ENCODE data around the gene SLC25A47. TPM values are rescaled to one million over a fixed set of nuclear protein-coding genes. Genes with fewer than 3 reads are reported as not detected.

The SLC25A47 gene
- not detected in 2 replicates for total RNA-seq (2022)
- Bru-seq, nascent RNA = not detected
- percentile 9 among the genes with signal in this experiment for BruChase-seq, experiment 1, labeled RNA remaining after a 2-hour chase
- percentile 10 among the genes with signal in this experiment for BruChase-seq, experiment 2, labeled RNA remaining after a 6-hour chase
- long read RNA-seq = 0 reads

DNA sequence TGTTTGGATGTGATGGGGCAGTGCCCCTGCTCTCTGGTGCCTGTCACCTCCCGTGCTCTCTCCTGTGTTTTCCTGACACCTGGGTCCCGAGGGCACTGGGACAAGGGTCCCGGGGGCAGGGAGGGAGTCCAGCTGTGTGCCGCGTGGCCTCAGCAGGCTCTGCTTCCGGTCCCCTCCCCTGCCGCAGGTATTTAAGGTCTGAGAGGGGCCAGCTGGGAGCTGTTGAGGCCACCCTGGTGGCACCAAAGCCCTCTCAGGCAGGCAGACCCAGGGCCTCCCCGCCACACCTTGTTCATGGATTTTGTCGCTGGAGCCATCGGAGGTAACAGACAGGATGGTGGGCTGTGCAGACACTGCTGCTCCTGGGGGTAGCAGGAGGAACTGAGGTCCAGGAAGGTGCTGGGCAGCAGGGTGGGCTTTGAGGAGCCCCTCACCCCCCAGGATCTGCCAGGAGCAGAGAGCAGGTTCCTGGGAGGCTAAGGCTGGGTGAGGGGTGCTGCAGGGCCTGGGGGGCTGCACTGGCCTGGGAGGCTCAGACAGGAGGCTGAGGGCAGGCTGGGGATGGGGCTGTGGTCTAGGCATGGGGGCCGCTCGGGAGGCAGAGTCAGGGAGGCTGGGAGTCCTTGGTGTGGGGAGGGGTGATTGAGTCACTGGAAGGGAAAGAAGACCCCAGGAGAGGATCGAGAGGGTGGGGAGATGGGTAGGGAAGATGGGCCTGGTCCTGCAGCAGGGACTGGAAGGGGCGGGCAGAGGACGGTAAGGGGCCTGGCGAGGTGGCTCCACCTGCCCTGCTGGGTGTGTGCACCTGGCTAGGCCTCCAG is at the start of gene SLC25A47:
TSS of gene SLC25A47 (plus strand) at position 219 of the 821 bp plus-strand sequence. CDS start at position 295, 76 bp downstream.
- Mint-ChIP-seq H3K9me3 (ENCODE audit: unreplicated experiment) (no peaks in the 10 kb centered on the region), H3K4me1 (ENCODE audit: low read depth, unreplicated experiment) (peaks cover 11% of the 10 kb centered on the region), H3K27me3 (ENCODE audit: insufficient read depth, unreplicated experiment) (no peaks in the 10 kb centered on the region), H3K27ac (ENCODE audit: unreplicated experiment) (peak within 1 kb of the TSS; percentile 13), H3K4me3 (ENCODE audit: unreplicated experiment) (no peak within 1 kb of the TSS), H3K36me3 (ENCODE audit: insufficient read depth, unreplicated experiment) (no peaks in the 10 kb centered on the region)
- Histone ChIP-seq H3K4me3 (ENCODE audit: low read depth, low read length) (no peak within 1 kb of the TSS), H3K4me1 (peaks cover under 1% of the 10 kb centered on the region; the same call in 1 of the 2 replicates), H3K27me3 (replicated peaks; ENCODE audit: control insufficient read depth, insufficient read depth, low read length) (no peaks in the 10 kb centered on the region), H3K9me3 (no peaks in the 10 kb centered on the region), H3K36me3 (ENCODE audit: control insufficient read depth, insufficient read depth, low read length) (no peaks in the 10 kb centered on the region)
- DNase-seq = no peak
- ChIA-PET CTCF (no interaction called here), POLR2A (no interaction called here)
- TF ChIP-seq, protein P1, sequence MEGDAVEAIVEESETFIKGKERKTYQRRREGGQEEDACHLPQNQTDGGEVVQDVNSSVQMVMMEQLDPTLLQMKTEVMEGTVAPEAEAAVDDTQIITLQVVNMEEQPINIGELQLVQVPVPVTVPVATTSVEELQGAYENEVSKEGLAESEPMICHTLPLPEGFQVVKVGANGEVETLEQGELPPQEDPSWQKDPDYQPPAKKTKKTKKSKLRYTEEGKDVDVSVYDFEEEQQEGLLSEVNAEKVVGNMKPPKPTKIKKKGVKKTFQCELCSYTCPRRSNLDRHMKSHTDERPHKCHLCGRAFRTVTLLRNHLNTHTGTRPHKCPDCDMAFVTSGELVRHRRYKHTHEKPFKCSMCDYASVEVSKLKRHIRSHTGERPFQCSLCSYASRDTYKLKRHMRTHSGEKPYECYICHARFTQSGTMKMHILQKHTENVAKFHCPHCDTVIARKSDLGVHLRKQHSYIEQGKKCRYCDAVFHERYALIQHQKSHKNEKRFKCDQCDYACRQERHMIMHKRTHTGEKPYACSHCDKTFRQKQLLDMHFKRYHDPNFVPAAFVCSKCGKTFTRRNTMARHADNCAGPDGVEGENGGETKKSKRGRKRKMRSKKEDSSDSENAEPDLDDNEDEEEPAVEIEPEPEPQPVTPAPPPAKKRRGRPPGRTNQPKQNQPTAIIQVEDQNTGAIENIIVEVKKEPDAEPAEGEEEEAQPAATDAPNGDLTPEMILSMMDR (IDR thresholded peaks at IDR 0.05; ENCODE audit: insufficient read depth in 1 of 2, low read depth in 1 of 2, low read length in 1 of 2, severe bottlenecking in 1 of 2, unreplicated experiment in 1 of 2) = no peak
- BruUV-seq (replicated peaks) = no TSS peak
- intact Hi-C loops (cut with micrococcal nuclease; ENCODE audit: unreplicated experiment) = no loop called here

DNA sequence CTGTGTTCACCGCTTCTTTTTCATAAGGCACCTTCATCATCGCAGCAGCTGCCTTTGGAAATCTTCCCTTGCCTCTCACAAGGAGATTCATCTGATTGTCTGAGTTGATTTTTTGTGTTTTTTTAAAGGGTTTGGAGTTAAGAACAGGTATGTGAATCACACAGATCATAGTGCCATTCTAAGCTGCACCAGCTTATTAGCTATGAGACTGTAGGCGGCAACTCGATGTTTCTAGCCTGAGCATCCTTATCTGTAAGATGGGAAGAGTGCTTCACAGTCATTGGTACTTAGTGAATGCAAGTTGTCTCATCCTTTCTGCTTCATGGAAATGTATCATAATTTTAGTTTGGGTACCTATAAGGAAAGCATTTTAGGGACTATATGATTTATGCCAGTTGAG is 48.9 kb upstream of the SLC25A47 start:
- H3K9me3 Mint-ChIP-seq (ENCODE audit: unreplicated experiment) = no peaks in the 10 kb centered on the region
- peaks cover 7% of the 10 kb centered on the region for H3K4me1 ChIP-seq
- intact Hi-C loops (cut with micrococcal nuclease; ENCODE audit: unreplicated experiment) = no loop called here
- BruUV-seq (replicated peaks) = no TSS peak
- CTCF ChIA-PET = no interaction called here
- no peak overlapping the region for H3K27ac Mint-ChIP-seq (ENCODE audit: unreplicated experiment)
- no peaks in the 10 kb centered on the region; the same call in none of the 2 replicates for H3K36me3 ChIP-seq (ENCODE audit: control insufficient read depth, insufficient read depth, low read length)
- H3K4me1 Mint-ChIP-seq (ENCODE audit: low read depth, unreplicated experiment) = peaks cover 9% of the 10 kb centered on the region
- DNase-seq = no peak
- TF ChIP-seq, protein P1 (IDR thresholded peaks at IDR 0.05; ENCODE audit: insufficient read depth in 1 of 2, low read depth in 1 of 2, low read length in 1 of 2, severe bottlenecking in 1 of 2, unreplicated experiment in 1 of 2) = no peak
- POLR2A ChIA-PET = no interaction called here
- H3K36me3 Mint-ChIP-seq (ENCODE audit: insufficient read depth, unreplicated experiment) = peaks cover 38% of the 10 kb centered on the region
- no peaks in the 10 kb centered on the region for H3K9me3 ChIP-seq
- no peaks in the 10 kb centered on the region for H3K27me3 ChIP-seq (replicated peaks; ENCODE audit: control insufficient read depth, insufficient read depth, low read length)
- no peak overlapping the region for H3K4me3 ChIP-seq (ENCODE audit: low read depth, low read length)
- H3K4me3 Mint-ChIP-seq (ENCODE audit: unreplicated experiment) = no peak overlapping the region
- H3K27me3 Mint-ChIP-seq (ENCODE audit: insufficient read depth, unreplicated experiment) = no peaks in the 10 kb centered on the region

GRCh38 chr14:100275214-100275613 is 47.9 kb upstream of the SLC25A47 start:
- H3K9me3 ChIP-seq = no peaks in the 10 kb centered on the region
- H3K27me3 Mint-ChIP-seq (ENCODE audit: insufficient read depth, unreplicated experiment) = no peaks in the 10 kb centered on the region
- H3K36me3 ChIP-seq (ENCODE audit: control insufficient read depth, insufficient read depth, low read length) = no peaks in the 10 kb centered on the region; the same call in none of the 2 replicates
- H3K4me3 Mint-ChIP-seq (ENCODE audit: unreplicated experiment) = no peak overlapping the region
- ChIA-PET CTCF (no interaction called here), POLR2A (no interaction called here)
- H3K27me3 ChIP-seq (replicated peaks; ENCODE audit: control insufficient read depth, insufficient read depth, low read length) = no peaks in the 10 kb centered on the region
- no TSS peak for BruUV-seq (replicated peaks)
- H3K27ac Mint-ChIP-seq (ENCODE audit: unreplicated experiment) = no peak overlapping the region
- no peak for DNase-seq
- TF ChIP-seq, protein P1 (IDR thresholded peaks at IDR 0.05; ENCODE audit: insufficient read depth in 1 of 2, low read depth in 1 of 2, low read length in 1 of 2, severe bottlenecking in 1 of 2, unreplicated experiment in 1 of 2) = no peak
- H3K4me1 Mint-ChIP-seq (ENCODE audit: low read depth, unreplicated experiment) = peaks cover 16% of the 10 kb centered on the region
- intact Hi-C loops (cut with micrococcal nuclease; ENCODE audit: unreplicated experiment) = no loop called here
- no peak overlapping the region for H3K4me3 ChIP-seq (ENCODE audit: low read depth, low read length)
- H3K4me1 ChIP-seq = peaks cover 7% of the 10 kb centered on the region
- H3K9me3 Mint-ChIP-seq (ENCODE audit: unreplicated experiment) = no peaks in the 10 kb centered on the region
- peaks cover 42% of the 10 kb centered on the region for H3K36me3 Mint-ChIP-seq (ENCODE audit: insufficient read depth, unreplicated experiment)
